ENCODE results near the gene SGMS2.

SGMS2 gene

DNA sequence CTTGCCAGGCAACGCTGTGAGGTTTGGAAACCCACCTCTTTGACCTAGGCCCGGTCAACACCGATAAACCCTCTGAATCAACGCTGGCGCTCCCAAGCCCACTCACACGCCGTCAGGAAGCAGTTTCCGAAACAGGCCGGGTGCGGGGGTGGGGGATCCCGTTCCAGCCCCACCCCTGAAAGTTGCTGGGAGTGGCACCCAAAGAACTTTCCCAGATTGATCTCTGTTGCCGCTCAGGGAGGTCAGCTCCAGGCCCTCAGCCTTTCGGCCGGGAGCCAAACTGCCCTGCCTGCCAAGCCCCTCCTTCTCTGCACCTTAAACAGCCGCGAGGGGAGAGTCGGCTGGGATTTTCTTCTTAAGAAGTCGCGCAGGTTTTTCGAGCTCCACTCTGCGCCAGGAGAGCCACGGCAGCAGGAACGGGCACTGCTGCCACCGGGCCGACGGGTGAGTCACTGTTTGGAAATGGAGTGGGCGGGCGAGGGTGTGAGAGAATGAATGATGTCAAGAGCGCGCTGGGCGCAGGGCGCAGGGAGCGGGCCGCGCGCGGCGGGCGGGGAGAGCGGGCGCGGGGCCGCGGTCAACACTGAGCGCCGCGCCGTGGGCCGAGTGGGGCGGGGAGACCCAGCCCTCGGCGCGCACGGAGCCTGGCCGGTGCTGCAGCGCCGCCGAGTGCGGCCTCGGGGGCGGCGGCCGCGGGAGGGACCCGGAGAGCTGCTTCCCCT is at the start of gene SGMS2:
Gene SGMS2, plus strand, starts transcription at position 583 of the 722 bp plus-strand sequence. CDS start 70,622 bp downstream, outside the sequence.
- Mint-ChIP-seq H3K36me3 (no peaks in the 10 kb centered on the region), H3K9me3 (ENCODE audit: low read depth) (no peaks in the 10 kb centered on the region), H3K27ac (no peak within 1 kb of the TSS), H3K4me1 (ENCODE audit: low read depth) (peaks cover 11% of the 10 kb centered on the region), H3K27me3 (peaks cover 30% of the 10 kb centered on the region), H3K4me3 (peak within 1 kb of the TSS; percentile 88)

DNA sequence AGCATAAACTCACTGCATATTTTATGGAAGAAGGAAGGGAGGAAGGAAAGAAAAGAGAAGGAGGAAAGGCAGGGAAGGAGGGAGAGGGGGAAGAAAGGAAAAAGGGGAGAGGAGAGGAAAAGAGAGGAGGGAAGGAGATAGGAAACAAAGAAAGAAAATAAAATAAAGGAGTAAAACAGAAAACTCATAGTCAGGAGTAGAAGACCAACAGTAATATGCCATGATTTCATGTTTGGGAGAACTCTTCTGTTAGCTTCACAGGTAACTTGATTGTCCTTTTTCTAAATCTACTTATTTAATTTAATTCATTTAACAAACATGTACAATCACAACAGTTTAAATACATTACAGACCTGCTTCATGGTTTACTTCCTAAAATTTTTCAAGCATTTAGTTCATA is 46.8 kb upstream of the SGMS2 start:
- Mint-ChIP-seq H3K9me3 (ENCODE audit: low read depth) (peaks cover 25% of the 10 kb centered on the region), H3K4me1 (ENCODE audit: low read depth) (no peaks in the 10 kb centered on the region), H3K4me3 (no peak overlapping the region), H3K27ac (no peak overlapping the region), H3K27me3 (peaks cover 19% of the 10 kb centered on the region), H3K36me3 (peaks cover 9% of the 10 kb centered on the region)

DNA sequence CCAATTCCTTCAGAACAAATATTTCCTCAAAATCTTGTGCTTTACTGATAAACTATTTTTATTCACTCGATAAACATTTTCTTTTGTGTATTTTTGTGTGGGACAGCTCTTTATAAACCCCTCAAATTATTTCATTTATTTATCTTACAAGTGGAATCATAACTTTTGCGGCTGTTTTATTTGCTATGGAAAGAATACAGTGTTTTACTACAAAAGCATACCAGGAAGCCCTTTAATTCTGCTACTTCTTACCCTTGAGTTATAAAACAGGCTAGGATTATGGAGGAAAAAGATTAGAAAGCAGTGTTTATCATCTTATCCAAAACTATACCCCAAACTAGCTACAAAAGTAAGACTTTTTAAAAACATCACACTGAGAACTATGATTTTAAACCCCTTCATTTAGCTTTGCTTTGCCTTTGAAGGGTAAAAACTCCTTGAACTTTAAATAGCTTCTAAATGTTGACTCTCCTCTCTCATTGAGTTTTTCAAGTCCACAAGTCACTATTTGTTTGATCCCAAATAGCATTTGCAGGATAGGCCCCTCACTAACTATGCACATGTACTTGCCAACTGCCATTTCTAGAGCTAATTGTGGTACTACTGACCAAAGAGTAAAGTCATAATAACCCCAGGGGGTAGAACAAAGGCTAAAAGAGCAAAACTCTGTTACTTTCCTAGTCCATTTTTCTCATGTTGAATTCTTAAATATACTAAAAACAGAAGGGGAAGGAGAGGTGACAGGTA is 45.8 kb upstream of the SGMS2 start:
- Mint-ChIP-seq H3K27ac (no peak overlapping the region), H3K9me3 (ENCODE audit: low read depth) (peaks cover 25% of the 10 kb centered on the region), H3K36me3 (peaks cover 9% of the 10 kb centered on the region), H3K4me1 (ENCODE audit: low read depth) (no peaks in the 10 kb centered on the region), H3K4me3 (no peak overlapping the region), H3K27me3 (peaks cover 19% of the 10 kb centered on the region)

DNA sequence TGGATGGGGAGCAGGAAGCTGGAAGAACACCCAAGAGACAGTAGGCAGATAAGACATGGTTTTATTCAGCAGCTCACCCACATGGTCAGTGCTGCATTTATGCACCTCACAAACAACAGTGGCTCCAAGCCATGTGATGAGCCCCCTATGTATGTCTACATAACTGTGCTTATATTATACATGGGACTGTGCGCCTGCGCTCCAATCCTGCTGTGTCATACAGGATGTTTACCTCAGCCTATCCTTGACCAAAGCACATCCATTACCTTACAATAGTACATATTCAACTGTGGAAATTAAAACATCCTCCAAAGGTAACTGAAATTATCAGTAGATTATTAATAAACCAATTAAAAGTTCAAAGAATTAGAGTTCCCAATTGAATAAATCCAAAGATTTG is 44.1 kb upstream of the SGMS2 start:
- peaks cover 9% of the 10 kb centered on the region for H3K36me3 Mint-ChIP-seq
- H3K4me1 Mint-ChIP-seq (ENCODE audit: low read depth): no peaks in the 10 kb centered on the region
- no peak overlapping the region for H3K4me3 Mint-ChIP-seq
- peaks cover 28% of the 10 kb centered on the region for H3K9me3 Mint-ChIP-seq (ENCODE audit: low read depth)
- peaks cover 21% of the 10 kb centered on the region for H3K27me3 Mint-ChIP-seq
- H3K27ac Mint-ChIP-seq: no peak overlapping the region

DNA sequence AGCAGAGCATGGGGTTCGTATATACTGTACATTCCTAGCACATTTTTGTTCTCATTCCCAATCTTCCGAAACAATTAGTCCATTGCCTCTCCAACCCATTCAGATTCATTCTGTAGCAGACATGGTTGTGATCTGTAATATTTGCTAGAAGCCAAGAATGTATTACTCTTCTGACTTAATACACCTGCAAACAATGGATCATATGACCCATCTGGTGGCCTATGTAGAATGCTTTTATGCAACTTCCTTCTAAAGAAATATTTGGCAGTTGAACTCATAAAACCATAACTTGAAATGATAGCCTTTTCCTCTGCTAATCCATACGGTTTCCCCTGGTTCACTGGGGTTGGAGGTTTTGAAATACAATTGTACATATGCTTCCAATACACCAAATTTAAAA is 32.8 kb upstream of the SGMS2 start:
- peaks cover 5% of the 10 kb centered on the region for H3K9me3 Mint-ChIP-seq (ENCODE audit: low read depth)
- H3K4me1 Mint-ChIP-seq (ENCODE audit: low read depth): no peaks in the 10 kb centered on the region
- no peaks in the 10 kb centered on the region for H3K36me3 Mint-ChIP-seq
- H3K27me3 Mint-ChIP-seq: peaks cover 12% of the 10 kb centered on the region
- no peak overlapping the region for H3K27ac Mint-ChIP-seq
- no peak overlapping the region for H3K4me3 Mint-ChIP-seq

DNA sequence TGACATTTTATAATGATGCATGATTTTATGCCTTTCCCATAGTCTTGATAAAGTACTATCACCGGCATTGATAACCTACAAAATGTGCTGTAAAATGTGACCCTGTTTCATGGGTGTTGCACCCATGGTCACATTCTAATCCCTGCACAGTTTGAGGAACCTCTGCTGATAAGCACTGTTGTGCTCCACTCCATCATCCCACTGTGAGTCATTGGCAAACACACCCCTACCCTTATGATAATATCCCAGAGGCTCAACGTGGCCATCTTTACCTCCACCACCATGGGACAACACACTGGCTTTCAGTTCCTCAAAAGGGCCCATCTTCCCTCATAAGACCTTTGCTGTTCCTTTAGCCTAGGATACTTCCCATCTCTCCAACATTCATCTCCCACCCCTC is 32.0 kb upstream of the SGMS2 start:
- Mint-ChIP-seq H3K27me3 (peaks cover 12% of the 10 kb centered on the region), H3K36me3 (no peaks in the 10 kb centered on the region), H3K4me1 (ENCODE audit: low read depth) (no peaks in the 10 kb centered on the region), H3K27ac (no peak overlapping the region), H3K9me3 (ENCODE audit: low read depth) (no peaks in the 10 kb centered on the region), H3K4me3 (no peak overlapping the region)

DNA sequence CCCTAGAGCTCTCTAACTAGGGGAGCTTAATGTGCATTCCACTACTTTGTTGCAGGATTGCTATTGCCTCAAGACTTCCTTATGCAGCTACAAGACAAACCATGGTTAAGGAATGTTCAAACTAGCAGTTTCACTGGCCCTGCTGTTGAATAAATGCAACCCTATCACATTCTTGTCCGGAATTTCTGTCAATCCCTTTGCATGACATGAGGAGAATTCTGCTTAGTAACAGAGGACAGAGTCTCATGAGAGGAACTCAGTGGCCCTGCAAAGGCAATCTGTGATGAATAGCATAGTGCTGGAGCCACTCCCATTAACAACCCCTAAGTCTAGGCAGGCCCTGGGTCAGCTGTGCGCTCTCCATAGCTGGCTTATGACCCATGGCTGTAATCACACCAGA is 30.7 kb upstream of the SGMS2 start:
- Mint-ChIP-seq H3K4me1 (ENCODE audit: low read depth) (no peaks in the 10 kb centered on the region), H3K4me3 (no peak overlapping the region), H3K36me3 (no peaks in the 10 kb centered on the region), H3K27ac (no peak overlapping the region), H3K9me3 (ENCODE audit: low read depth) (no peaks in the 10 kb centered on the region), H3K27me3 (peaks cover 14% of the 10 kb centered on the region)

DNA sequence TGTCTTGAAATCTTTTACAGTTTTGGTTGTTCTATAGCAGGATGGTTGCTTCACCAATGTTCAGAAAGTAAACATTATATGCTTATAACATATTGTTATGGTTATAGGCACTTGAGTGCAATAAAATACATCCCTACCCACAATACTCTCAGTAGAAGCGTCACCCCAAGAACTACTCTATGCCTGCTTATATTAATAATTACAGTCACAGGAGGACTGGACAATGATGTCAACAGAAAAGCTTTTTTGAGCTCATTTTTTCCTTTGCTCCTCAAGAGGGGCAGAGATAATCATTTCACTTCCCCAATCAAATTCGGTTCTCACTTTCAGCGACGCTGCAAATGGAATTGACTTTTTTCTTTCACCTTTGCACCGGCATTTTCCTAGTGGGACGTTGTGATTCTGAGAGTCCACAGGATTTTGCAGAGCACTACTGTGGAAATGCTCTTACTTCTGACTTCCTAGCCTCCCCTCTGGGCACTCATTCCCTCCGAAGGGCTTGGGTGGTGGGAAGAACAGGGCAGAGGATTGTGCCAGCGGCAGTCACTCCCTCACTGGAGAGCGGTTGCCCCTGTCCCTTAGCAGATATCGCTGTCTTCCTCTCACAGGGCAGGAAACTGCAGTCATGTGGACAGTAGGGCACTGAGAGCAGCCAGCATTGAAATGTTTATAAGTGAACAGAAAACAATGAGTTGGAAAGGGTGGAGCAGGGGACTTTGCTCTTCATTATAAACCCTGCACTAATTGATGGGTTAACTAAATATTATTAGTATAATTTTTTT is 24.9 kb upstream of the SGMS2 start:
- Mint-ChIP-seq H3K4me3 (no peak overlapping the region), H3K9me3 (ENCODE audit: low read depth) (no peaks in the 10 kb centered on the region), H3K36me3 (no peaks in the 10 kb centered on the region), H3K4me1 (ENCODE audit: low read depth) (no peaks in the 10 kb centered on the region), H3K27ac (no peak overlapping the region), H3K27me3 (peaks cover 23% of the 10 kb centered on the region)

DNA sequence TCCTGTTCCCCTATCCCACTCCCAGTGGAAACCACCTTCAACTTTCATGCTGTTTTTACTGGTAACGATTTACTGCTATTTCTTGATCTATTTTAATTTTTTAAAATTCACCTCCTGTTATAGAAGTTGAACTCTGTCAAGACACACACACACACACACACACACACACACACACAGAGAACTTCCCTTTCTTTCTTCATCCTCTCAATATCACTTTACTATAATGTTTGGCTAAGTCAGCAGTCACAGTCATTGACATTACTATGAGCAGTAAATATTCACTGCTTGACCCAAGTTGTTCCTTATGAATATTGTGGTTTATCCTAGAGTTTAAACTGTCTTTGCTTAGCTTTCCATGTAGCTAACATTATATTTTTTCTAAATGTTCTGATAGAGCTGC is 24.0 kb upstream of the SGMS2 start:
- H3K36me3 Mint-ChIP-seq: no peaks in the 10 kb centered on the region
- no peaks in the 10 kb centered on the region for H3K9me3 Mint-ChIP-seq (ENCODE audit: low read depth)
- H3K4me3 Mint-ChIP-seq: no peak overlapping the region
- no peaks in the 10 kb centered on the region for H3K4me1 Mint-ChIP-seq (ENCODE audit: low read depth)
- H3K27me3 Mint-ChIP-seq: peaks cover 25% of the 10 kb centered on the region
- no peak overlapping the region for H3K27ac Mint-ChIP-seq

DNA sequence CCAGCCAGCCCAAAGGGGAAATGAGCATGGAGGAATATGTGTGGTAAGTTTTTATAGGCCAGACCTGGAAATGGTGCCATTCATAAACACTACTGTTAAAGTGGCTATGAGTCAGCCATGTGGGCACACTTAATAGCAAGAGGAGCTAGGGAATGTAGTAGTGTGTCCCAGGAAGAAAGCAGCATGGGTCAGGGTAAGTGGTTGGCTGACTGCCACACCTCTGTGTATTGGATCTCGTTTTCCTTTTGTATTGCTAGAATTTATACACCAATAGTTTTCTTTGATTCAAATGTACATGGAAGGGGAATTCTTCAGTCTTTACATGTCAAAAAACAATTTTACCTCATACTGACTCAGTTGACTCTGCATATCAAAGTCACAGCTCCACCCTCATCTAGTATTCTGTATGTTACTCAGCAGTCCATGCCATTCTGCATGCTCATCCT is 22.9 kb upstream of the SGMS2 start:
- H3K4me1 Mint-ChIP-seq (ENCODE audit: low read depth): no peaks in the 10 kb centered on the region
- no peaks in the 10 kb centered on the region for H3K36me3 Mint-ChIP-seq
- no peak overlapping the region for H3K4me3 Mint-ChIP-seq
- no peak overlapping the region for H3K27ac Mint-ChIP-seq
- H3K27me3 Mint-ChIP-seq: peaks cover 20% of the 10 kb centered on the region
- no peaks in the 10 kb centered on the region for H3K9me3 Mint-ChIP-seq (ENCODE audit: low read depth)

DNA sequence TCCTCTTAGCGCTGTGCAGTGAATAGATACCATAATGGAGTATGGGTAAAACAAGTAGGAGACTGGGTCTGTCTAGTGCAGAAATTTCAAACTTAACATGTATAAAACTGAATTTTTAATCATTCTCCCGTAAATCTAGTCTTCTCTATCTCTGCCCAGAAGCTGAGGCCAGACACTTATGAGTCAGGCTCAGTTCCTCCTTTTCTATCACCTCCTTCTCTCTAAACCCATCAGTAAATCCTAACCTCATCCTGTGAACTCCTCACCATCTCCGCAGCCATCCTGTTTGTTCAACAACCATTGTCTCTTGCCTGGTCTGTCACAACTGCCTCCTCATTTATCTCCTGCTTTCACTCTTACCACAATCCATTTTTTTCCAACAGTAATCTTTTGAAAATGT is 19.8 kb upstream of the SGMS2 start:
- Mint-ChIP-seq H3K9me3 (ENCODE audit: low read depth) (no peaks in the 10 kb centered on the region), H3K4me3 (no peak overlapping the region), H3K27ac (no peak overlapping the region), H3K4me1 (ENCODE audit: low read depth) (no peaks in the 10 kb centered on the region), H3K36me3 (no peaks in the 10 kb centered on the region), H3K27me3 (peaks cover 20% of the 10 kb centered on the region)

DNA sequence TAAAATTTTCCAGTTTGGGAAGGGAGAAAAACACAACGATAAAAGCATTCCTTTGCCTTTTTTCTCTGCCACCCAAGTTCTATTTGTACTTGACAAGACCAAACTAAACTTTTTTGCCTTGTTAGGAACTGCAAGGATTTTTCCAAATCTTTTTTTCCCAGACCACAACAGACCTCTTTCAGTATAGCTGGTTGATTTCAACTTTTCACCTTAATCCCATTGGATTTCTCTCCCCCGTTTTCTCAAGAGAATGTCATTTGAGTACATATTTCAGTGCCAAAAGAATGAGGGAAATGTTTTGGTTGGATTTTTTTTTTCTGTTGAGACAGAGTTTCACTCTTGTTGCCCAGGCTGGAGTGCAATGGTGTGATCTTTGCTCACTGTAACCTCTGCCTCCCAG is 18.5 kb upstream of the SGMS2 start:
- no peaks in the 10 kb centered on the region for H3K36me3 Mint-ChIP-seq

DNA sequence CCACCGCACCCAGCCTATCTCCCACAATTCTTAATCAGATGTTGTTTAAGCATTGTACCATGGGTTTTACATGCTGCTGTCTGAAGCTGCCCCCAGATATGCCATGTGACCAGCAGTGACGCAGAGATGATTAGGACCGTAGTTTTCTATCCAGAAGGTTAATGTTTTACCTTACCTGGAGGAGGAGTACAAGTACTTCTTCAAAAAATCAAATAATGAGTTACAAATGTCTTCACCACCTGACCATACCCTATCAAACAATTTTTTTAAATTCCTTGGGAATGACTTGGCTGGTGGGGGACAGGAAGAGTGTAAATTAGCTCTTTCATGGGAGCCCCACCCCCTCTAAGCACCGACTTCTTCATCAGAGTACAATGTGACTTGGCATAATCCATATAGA is 16.2 kb upstream of the SGMS2 start:
- peaks cover 15% of the 10 kb centered on the region for H3K27me3 Mint-ChIP-seq
- no peaks in the 10 kb centered on the region for H3K36me3 Mint-ChIP-seq
- no peaks in the 10 kb centered on the region for H3K9me3 Mint-ChIP-seq (ENCODE audit: low read depth)
- H3K4me1 Mint-ChIP-seq (ENCODE audit: low read depth): no peaks in the 10 kb centered on the region
- no peak overlapping the region for H3K4me3 Mint-ChIP-seq
- H3K27ac Mint-ChIP-seq: no peak overlapping the region

More for the DNA sequence above, 18.5 kb upstream of the SGMS2 start:
- H3K9me3 Mint-ChIP-seq (ENCODE audit: low read depth): no peaks in the 10 kb centered on the region
- H3K4me3 Mint-ChIP-seq: no peak overlapping the region
- no peak overlapping the region for H3K27ac Mint-ChIP-seq
- H3K27me3 Mint-ChIP-seq: peaks cover 23% of the 10 kb centered on the region
- H3K4me1 Mint-ChIP-seq (ENCODE audit: low read depth): no peaks in the 10 kb centered on the region

DNA sequence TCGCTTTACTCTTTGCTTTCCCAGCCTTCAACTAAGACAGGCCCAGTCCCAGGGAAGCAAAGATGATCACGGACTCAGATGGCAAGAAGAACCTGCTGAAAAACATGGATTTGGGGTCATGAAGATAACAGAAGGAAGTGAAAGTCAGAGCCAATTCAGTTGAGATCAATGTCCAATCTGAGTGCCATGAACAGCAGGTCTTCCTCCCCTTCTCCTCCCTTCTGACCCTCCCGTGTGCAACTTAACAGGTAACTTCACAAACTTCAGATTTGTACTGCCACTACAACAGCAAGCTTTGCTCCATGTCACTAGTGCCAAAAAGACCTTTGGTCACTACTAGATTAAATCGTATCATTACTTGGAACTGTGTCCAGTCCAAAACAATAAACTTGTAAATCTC is 15.5 kb upstream of the SGMS2 start:
- H3K4me3 Mint-ChIP-seq: no peak overlapping the region
- H3K9me3 Mint-ChIP-seq (ENCODE audit: low read depth): no peaks in the 10 kb centered on the region
- no peak overlapping the region for H3K27ac Mint-ChIP-seq
- peaks cover 14% of the 10 kb centered on the region for H3K27me3 Mint-ChIP-seq
- H3K4me1 Mint-ChIP-seq (ENCODE audit: low read depth): no peaks in the 10 kb centered on the region
- H3K36me3 Mint-ChIP-seq: no peaks in the 10 kb centered on the region

DNA sequence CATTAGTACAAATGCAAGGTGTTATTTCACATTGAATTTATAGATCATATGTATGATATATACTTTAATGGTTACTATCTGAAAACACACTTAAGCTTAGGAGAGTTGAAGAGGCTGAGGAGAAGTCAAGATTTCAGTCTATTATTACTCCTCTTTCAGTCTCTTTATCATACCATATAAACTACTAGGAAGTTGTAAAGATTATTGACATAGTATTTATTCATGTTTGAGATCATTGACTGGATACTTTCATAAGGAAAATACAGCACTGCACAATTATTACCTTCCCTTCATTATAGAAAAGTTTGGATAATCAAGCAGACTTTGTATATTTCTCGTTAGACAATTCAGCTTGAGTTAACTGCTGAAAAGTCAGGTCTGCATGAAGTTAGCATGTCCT is 10.0 kb upstream of the SGMS2 start:
- Mint-ChIP-seq H3K36me3 (no peaks in the 10 kb centered on the region), H3K27ac (no peak overlapping the region), H3K4me1 (ENCODE audit: low read depth) (no peaks in the 10 kb centered on the region), H3K9me3 (ENCODE audit: low read depth) (no peaks in the 10 kb centered on the region), H3K27me3 (peaks cover 4% of the 10 kb centered on the region), H3K4me3 (no peak overlapping the region)

Data from activated naive CD8-positive, alpha-beta T cell (primary cell).